Loucy (cell line): ENCODE data around the gene PSMG4.

Experiments
- H2AFZ ChIP-seq: fragments of 200-600 bp; sonication (generic); 2 replicates; pipeline ENCODE4 v1.6.0; 2016; ENCODE audit warnings: antibody characterized with exemption, mild to moderate bottlenecking, low read length, moderate library complexity
- H3F3A ChIP-seq: fragments of 200-600 bp; 2 replicates; pipeline ENCODE4 v1.6.0; 2016; ENCODE audit warnings: antibody characterized with exemption, low read depth, mild to moderate bottlenecking
- H3K27me3 ChIP-seq: fragments of 200-600 bp; sonication (generic); 2 replicates; pipeline ENCODE4 v1.6.1; 2014; ENCODE audit warnings: low read length, mild to moderate bottlenecking; ENCODE audit not compliant: insufficient read depth, poor library complexity, severe bottlenecking
- H3K36me3 ChIP-seq: fragments of 200-600 bp; sonication (generic); 2 replicates; pipeline ENCODE4 v1.6.1; 2016; ENCODE audit warnings: low read length; ENCODE audit not compliant: insufficient read depth
- H3K4me1 ChIP-seq: fragments of 200-600 bp; sonication (generic); 2 replicates; pipeline ENCODE4 v1.5.1; 2014; ENCODE audit warnings: low read length, mild to moderate bottlenecking; ENCODE audit not compliant: insufficient read depth, poor library complexity, severe bottlenecking
- H3K4me2 ChIP-seq: fragments of 200-600 bp; sonication (generic); 2 replicates; pipeline ENCODE4 v1.6.0; 2014; ENCODE audit warnings: antibody characterized with exemption, low read length, low read depth, mild to moderate bottlenecking; ENCODE audit not compliant: poor library complexity, severe bottlenecking
- H3K4me3 ChIP-seq: fragments of 200-600 bp; sonication (generic); 2 replicates; pipeline ENCODE4 v1.5.1; 2014; ENCODE audit warnings: low read length, mild to moderate bottlenecking, mixed read lengths; ENCODE audit not compliant: poor library complexity, severe bottlenecking
- H3K79me2 ChIP-seq: fragments of 200-600 bp; sonication (generic); 2 replicates; pipeline ENCODE4 v1.6.1; 2014; ENCODE audit warnings: low read length; ENCODE audit not compliant: insufficient read depth
- H3K9ac ChIP-seq: fragments of 200-600 bp; sonication (generic); 2 replicates; pipeline ENCODE4 v1.6.0; 2014; ENCODE audit warnings: mild to moderate bottlenecking, low read depth, low read length, moderate library complexity; ENCODE audit not compliant: poor library complexity, severe bottlenecking
- H3K9me2 ChIP-seq: fragments of 200-600 bp; sonication (generic); replicated peaks from 2 replicates; pipeline ENCODE4 v1.6.1; 2016; ENCODE audit warnings: low read depth, low read length, mixed read lengths
- H3K9me3 ChIP-seq: fragments of 200-600 bp; sonication (generic); 2 replicates; pipeline ENCODE4 v1.6.1; 2014; ENCODE audit warnings: mild to moderate bottlenecking, antibody characterized with exemption, low read length, low read depth; ENCODE audit not compliant: insufficient read depth
- H4K20me1 ChIP-seq: fragments of 200-600 bp; sonication (generic); 2 replicates; pipeline ENCODE4 v1.6.0; 2014; ENCODE audit warnings: antibody characterized with exemption, low read length, mild to moderate bottlenecking; ENCODE audit not compliant: insufficient read depth, poor library complexity, severe bottlenecking
- CTCF ChIP-seq: fragments of 200-600 bp; sonication (generic); conservative IDR thresholded peaks from 2 replicates; pipeline ENCODE4 v1.5.1; 2014; ENCODE audit warnings: mild to moderate bottlenecking, antibody characterized with exemption, low read length
- EZH2phosphoT487 ChIP-seq: fragments of 200-600 bp; IDR thresholded peaks from 2 replicates; pipeline ENCODE4 v1.6.1; 2018; ENCODE audit warnings: antibody characterized with exemption, mild to moderate bottlenecking, moderate library complexity, borderline replicate concordance

The PSMG4 gene

DNA sequence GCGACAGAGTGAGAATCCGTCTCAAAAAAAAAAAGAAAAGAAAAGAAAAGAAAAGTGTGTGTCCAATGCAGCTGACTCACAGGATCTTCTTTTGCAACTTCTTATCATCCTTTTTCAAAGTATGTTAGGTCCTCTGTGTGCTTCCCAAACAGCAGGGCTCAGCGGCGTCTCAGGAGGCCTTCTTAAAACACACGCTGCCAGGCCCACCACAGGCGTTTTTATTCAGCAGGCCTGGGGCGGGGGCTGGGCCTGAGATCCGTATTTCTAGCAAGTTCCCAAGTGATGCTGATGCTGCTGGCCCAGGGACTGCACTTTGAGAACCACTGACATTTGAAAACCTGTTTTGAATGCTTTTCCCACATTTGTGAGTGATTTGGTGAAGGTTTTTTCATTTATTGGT, 57.1 kb downstream of the PSMG4 start:
- Histone ChIP-seq H3K27me3 (no peaks in the 10 kb centered on the region), H4K20me1 (no peaks in the 10 kb centered on the region)

DNA sequence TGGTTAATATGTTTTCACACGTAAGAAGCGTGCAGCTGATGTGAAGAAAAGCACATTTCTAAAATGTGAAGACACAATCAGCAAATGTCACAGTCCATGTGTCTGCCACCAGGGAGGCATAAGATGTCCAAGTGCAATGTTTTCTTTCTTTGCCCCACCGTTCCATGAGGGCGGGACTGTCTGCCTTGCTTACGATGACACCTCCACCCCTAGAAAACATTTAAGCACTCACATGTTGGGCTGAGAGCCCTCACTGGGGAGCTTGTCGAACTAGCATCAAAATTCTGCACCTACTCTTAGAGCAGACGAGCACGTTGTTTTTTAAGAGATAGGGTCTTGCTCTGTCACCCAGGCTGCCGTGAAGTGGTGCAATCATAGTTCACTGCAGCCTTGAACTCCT, 57.6 kb downstream of the PSMG4 start:
- no peaks in the 10 kb centered on the region for H3K79me2 ChIP-seq
- H2AFZ ChIP-seq: no peak overlapping the region
- no peaks in the 10 kb centered on the region for H3K9me3 ChIP-seq
- peaks cover 14% of the 10 kb centered on the region for H3K4me1 ChIP-seq
- no peaks in the 10 kb centered on the region for H3K9me2 ChIP-seq
- no peaks in the 10 kb centered on the region for H4K20me1 ChIP-seq
- H3K9ac ChIP-seq: no peak overlapping the region
- no peaks in the 10 kb centered on the region for H3K27me3 ChIP-seq
- H3F3A ChIP-seq: no peaks in the 10 kb centered on the region
- no peaks in the 10 kb centered on the region for H3K36me3 ChIP-seq
- TF ChIP-seq CTCF (no peak), EZH2phosphoT487 (no peak)
- no peak overlapping the region for H3K4me2 ChIP-seq
- H3K4me3 ChIP-seq: no peak overlapping the region

More for the DNA sequence above, 57.1 kb downstream of the PSMG4 start:
- H3K4me3 ChIP-seq: no peak overlapping the region
- no peaks in the 10 kb centered on the region for H3K9me2 ChIP-seq
- H3K4me1 ChIP-seq: peaks cover 14% of the 10 kb centered on the region
- no peak overlapping the region for H2AFZ ChIP-seq
- no peaks in the 10 kb centered on the region for H3K9me3 ChIP-seq
- no peak for TF ChIP-seq CTCF
- TF ChIP-seq EZH2phosphoT487: no peak
- no peaks in the 10 kb centered on the region for H3F3A ChIP-seq
- no peak overlapping the region for H3K9ac ChIP-seq
- no peak overlapping the region for H3K4me2 ChIP-seq
- H3K36me3 ChIP-seq: no peaks in the 10 kb centered on the region
- H3K79me2 ChIP-seq: no peaks in the 10 kb centered on the region

- H4K20me1 ChIP-seq: no peaks in the 10 kb centered on the region
- H3K9me2 ChIP-seq: no peaks in the 10 kb centered on the region
- TF ChIP-seq EZH2phosphoT487 (no peak), CTCF (no peak)
- H3F3A ChIP-seq: no peaks in the 10 kb centered on the region
- no peaks in the 10 kb centered on the region for H3K9me3 ChIP-seq
- H2AFZ ChIP-seq: no peak overlapping the region
- H3K4me2 ChIP-seq: no peak overlapping the region
- no peaks in the 10 kb centered on the region for H3K36me3 ChIP-seq
- no peaks in the 10 kb centered on the region for H3K79me2 ChIP-seq
- no peak overlapping the region for H3K9ac ChIP-seq
- H3K27me3 ChIP-seq: no peaks in the 10 kb centered on the region
- no peak overlapping the region for H3K4me3 ChIP-seq
- peaks cover 14% of the 10 kb centered on the region for H3K4me1 ChIP-seq
Observed at GRCh38 chr6:3316818-3317217, 58.1 kb downstream of the PSMG4 start.
